Karpas-422 (cell line): ENCODE results near the gene TAS1R3. TPM values are rescaled to one million over a fixed set of nuclear protein-coding genes. Genes with fewer than 3 reads are reported as not detected.

ENCODE experiments used
- DNase-seq: peaks from one replicate; pipeline ENCODE4 v3.0.0-alpha.2; 2015
- H2AFZ ChIP-seq: fragments of 200-600 bp; sonication (generic); 2 replicates; pipeline ENCODE4 v1.6.1; 2014; ENCODE audit warnings: antibody characterized with exemption, low read length, mixed read lengths
- H3K27ac ChIP-seq: fragments of 200-600 bp; sonication (generic); 2 replicates; pipeline ENCODE4 v1.5.1; 2014; ENCODE audit warnings: mild to moderate bottlenecking, low read length, moderate library complexity
- H3K27me3 ChIP-seq: fragments of 200-600 bp; sonication (generic); 2 replicates; pipeline ENCODE4 v1.6.1; 2014; ENCODE audit warnings: low read length, mixed read lengths
- H3K36me3 ChIP-seq: fragments of 200-600 bp; sonication (generic); 2 replicates; pipeline ENCODE4 v1.6.1; 2014; ENCODE audit warnings: low read length, mixed read lengths; ENCODE audit not compliant: insufficient read depth
- H3K4me1 ChIP-seq: fragments of 200-600 bp; sonication (generic); 2 replicates; pipeline ENCODE4 v1.6.1; 2014; ENCODE audit warnings: mild to moderate bottlenecking, low read length, mixed read lengths
- H3K4me2 ChIP-seq: fragments of 200-600 bp; sonication (generic); 2 replicates; pipeline ENCODE4 v1.6.1; 2014; ENCODE audit warnings: low read length, low read depth, mild to moderate bottlenecking; ENCODE audit not compliant: poor library complexity, severe bottlenecking
- H3K4me3 ChIP-seq: fragments of 200-600 bp; sonication (generic); 2 replicates; pipeline ENCODE4 v1.5.1; 2014; ENCODE audit warnings: mild to moderate bottlenecking, antibody characterized with exemption, low read length, mixed read lengths
- H3K79me2 ChIP-seq: fragments of 200-600 bp; sonication (generic); 2 replicates; pipeline ENCODE4 v1.6.1; 2014; ENCODE audit warnings: mild to moderate bottlenecking, low read length, mixed read lengths
- H3K9ac ChIP-seq: fragments of 200-600 bp; sonication (generic); 2 replicates; pipeline ENCODE4 v1.6.0; 2014; ENCODE audit warnings: low read length
- H3K9me2 ChIP-seq: fragments of 200-600 bp; sonication (generic), shearing (Covaris generic); replicated peaks from 2 replicates; pipeline ENCODE4 v1.6.0; 2014; ENCODE audit warnings: mild to moderate bottlenecking, low read length, moderate library complexity; ENCODE audit not compliant: insufficient read depth
- H3K9me3 ChIP-seq: fragments of 300-700, 200-600 bp; sonication (generic); 2 replicates; pipeline ENCODE4 v1.6.1; 2014; ENCODE audit warnings: low read length, mixed read lengths
- H4K20me1 ChIP-seq: fragments of 200-600 bp; sonication (generic); 2 replicates; pipeline ENCODE4 v1.6.1; 2014; ENCODE audit warnings: mild to moderate bottlenecking, antibody characterized with exemption, low read length, low read depth; ENCODE audit not compliant: insufficient read depth
- total RNA-seq: library from RNA; depleted of rRNA; stranded (reverse); fragments of >200 nt; shearing (Covaris generic); gene quantifications from 2 replicates; pipeline ENCODE4 v1.2.3, GENCODE V29; 2014; ENCODE audit warnings: low replicate concordance

TAS1R3 gene
- total RNA-seq, 1 experiment from 2014 or later = 49.2 TPM

- DNase-seq = peak; percentile 87
- peaks cover 10% of the 10 kb centered on the region; the same call in 1 of the 2 replicates for H4K20me1 ChIP-seq
- peak overlapping the region; percentile 97 for H3K27ac ChIP-seq
Observed at GRCh38 chr1:1306070-1306660, 24.9 kb upstream of the TAS1R3 start.

DNA sequence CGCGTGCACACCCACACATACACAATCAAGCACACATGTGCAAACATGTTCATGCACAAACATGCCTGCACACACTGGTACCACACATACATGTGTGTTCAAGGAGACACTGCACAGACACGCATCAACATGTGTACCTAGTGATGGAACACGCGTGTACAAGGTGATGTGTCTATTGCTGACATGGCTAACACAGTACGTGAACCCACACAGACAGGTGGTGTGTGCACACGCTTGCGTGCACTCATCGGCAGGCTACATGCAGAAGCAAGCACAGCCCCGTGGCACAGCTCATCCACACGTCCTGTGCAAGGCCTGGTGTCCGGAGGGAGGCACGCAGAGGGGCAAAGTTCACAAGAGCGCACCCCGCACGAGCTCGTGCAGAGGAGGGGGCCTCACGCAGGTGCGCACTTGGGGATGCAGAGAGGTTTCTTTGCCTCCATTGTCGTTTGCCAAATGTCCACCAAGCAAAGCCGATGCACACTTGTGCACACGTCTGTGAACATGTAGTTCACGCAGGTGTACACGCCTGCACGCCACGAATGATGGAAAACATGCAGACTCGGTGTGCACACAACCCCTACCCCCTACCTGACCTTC, 24.3 kb upstream of the TAS1R3 start:
- H3K79me2 ChIP-seq = peaks cover 46% of the 10 kb centered on the region
- DNase-seq = peak; percentile 70
- peak overlapping the region; percentile 94 for H3K4me2 ChIP-seq
- no peaks in the 10 kb centered on the region for H3K9me3 ChIP-seq
- peaks cover 16% of the 10 kb centered on the region; the same call in 1 of the 2 replicates for H4K20me1 ChIP-seq
- no peaks in the 10 kb centered on the region for H3K36me3 ChIP-seq
- no peaks in the 10 kb centered on the region for H3K27me3 ChIP-seq
- peaks cover 42% of the 10 kb centered on the region for H3K4me1 ChIP-seq
- no peaks in the 10 kb centered on the region for H3K9me2 ChIP-seq
- peak overlapping the region; percentile 85 for H3K4me3 ChIP-seq
- no peak overlapping the region for H2AFZ ChIP-seq
- peak overlapping the region; percentile 97 for H3K9ac ChIP-seq
- H3K27ac ChIP-seq = peak overlapping the region; percentile 97

More at GRCh38 chr1:1306070-1306660, 24.9 kb upstream of the TAS1R3 start:
- Histone ChIP-seq H2AFZ (no peak overlapping the region), H3K4me2 (peak overlapping the region; percentile 94), H3K9ac (peak overlapping the region; percentile 97), H3K36me3 (no peaks in the 10 kb centered on the region), H3K9me2 (no peaks in the 10 kb centered on the region), H3K79me2 (peaks cover 46% of the 10 kb centered on the region), H3K27me3 (no peaks in the 10 kb centered on the region), H3K4me3 (peak overlapping the region; percentile 85), H3K4me1 (peaks cover 42% of the 10 kb centered on the region), H3K9me3 (no peaks in the 10 kb centered on the region)

GRCh38 chr1:1307261-1307922, 23.7 kb upstream of the TAS1R3 start:
- Histone ChIP-seq H3K4me1 (peaks cover 42% of the 10 kb centered on the region), H3K36me3 (no peaks in the 10 kb centered on the region), H3K79me2 (peaks cover 46% of the 10 kb centered on the region), H3K9ac (peak overlapping the region; percentile 97), H2AFZ (no peak overlapping the region), H3K4me3 (peak overlapping the region; percentile 85), H3K9me2 (no peaks in the 10 kb centered on the region), H3K27ac (peak overlapping the region; percentile 97), H3K27me3 (no peaks in the 10 kb centered on the region), H3K4me2 (peak overlapping the region; percentile 94), H3K9me3 (no peaks in the 10 kb centered on the region), H4K20me1 (peaks cover 16% of the 10 kb centered on the region; the same call in 1 of the 2 replicates)
- DNase-seq = peak; percentile 60

DNA sequence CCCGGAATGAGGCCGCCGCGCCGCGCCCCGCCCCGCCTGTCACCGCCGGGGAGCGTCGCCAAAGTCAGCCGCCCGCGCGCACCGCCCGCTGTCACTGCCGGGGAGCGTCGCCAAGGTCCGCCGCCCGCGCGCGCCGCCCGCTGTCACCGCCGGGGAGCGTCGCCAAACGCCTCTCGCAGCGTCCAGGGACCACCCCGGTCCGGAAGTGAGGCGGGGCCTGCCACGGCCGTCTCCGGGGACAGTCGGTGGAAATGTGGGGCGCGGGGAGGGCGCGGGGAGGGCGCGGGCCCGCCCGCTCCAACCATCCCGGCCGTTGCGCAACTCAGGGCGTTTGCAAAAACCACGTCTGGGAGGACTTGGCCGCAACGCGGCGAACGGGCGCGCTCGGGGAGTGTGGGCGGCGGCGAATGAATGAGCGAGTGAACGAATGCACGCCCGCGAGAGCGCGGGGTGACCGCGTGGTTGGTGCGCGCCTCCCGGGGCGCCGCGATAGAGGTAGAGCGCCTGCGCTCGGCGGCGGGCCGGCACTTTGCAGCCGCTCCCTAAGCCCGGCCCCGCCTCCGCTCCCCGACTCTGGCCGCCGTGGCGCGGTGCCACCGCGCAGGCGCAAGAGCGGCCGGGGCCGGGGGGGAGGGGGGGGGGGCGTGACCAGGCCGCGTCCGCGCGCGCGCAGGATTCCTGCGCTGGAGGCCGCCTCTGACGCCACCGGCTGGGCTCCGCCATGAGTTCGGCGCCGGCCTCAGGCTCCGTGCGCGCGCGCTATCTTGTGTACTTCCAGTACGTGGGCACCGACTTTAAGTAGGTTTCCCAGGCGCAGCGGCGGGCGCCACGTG, 22.9 kb upstream of the TAS1R3 start, which contains the start of the genes ACAP3 and PUSL1:
Gene ACAP3 (minus strand): TSS at position 8 of the 833 bp plus-strand sequence. CDS start 115 bp downstream, outside the sequence.
Gene PUSL1 (plus strand): TSS at position 675 of the 833 bp plus-strand sequence. CDS start 47 bp downstream, at position 722.
- no peaks in the 10 kb centered on the region for H3K27me3 ChIP-seq
- peaks cover 42% of the 10 kb centered on the region for H3K4me1 ChIP-seq
- no peaks in the 10 kb centered on the region for H3K9me2 ChIP-seq
- peak; percentile 98 for DNase-seq
- no peaks in the 10 kb centered on the region for H3K9me3 ChIP-seq
- H3K9ac ChIP-seq = peak within 1 kb of the TSS; percentile 97
- H2AFZ ChIP-seq = peak within 1 kb of the TSS; percentile 87; the same call in 1 of the 2 replicates
- no peaks in the 10 kb centered on the region for H3K36me3 ChIP-seq
- H3K4me3 ChIP-seq = peak within 1 kb of the TSS; percentile 85
- peak within 1 kb of the TSS; percentile 94 for H3K4me2 ChIP-seq
- H4K20me1 ChIP-seq = peaks cover 16% of the 10 kb centered on the region; the same call in 1 of the 2 replicates
- H3K79me2 ChIP-seq = peaks cover 43% of the 10 kb centered on the region
- H3K27ac ChIP-seq = peak within 1 kb of the TSS; percentile 97

DNA sequence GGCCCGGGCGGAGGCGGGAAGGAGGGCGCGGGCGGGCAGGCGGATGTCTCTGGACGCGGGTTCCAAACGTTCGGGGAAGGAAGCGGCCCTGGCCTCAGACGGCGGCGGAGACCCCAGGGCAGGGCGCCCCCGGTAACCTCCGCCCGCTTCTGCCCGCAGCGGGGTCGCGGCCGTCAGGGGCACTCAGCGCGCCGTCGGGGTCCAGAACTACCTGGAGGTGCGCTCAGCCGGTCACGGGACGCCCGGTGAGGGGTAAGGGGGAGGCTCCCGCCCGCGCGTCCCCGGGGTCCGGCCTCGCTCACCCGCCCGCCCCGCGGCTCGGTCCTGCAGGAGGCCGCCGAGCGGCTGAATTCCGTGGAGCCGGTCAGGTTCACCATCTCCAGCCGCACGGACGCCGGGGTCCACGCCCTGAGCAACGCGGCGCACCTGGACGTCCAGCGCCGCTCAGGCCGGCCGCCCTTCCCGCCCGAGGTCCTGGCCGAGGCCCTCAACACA, 22.3 kb upstream of the TAS1R3 start:
- peak overlapping the region; percentile 78 for H3K4me3 ChIP-seq
- 0 out of 2 replicates have a peak, but pooled peaks cover 4% of the 10 kb centered on the region for H3K36me3 ChIP-seq
- H3K4me1 ChIP-seq = peaks cover 42% of the 10 kb centered on the region
- peaks cover 16% of the 10 kb centered on the region; the same call in 1 of the 2 replicates for H4K20me1 ChIP-seq
- peak overlapping the region; percentile 73 for H3K4me2 ChIP-seq
- no peaks in the 10 kb centered on the region for H3K9me2 ChIP-seq
- no peaks in the 10 kb centered on the region for H3K9me3 ChIP-seq
- H3K9ac ChIP-seq = peak overlapping the region; percentile 85
- peak overlapping the region; percentile 77 for H3K27ac ChIP-seq
- no peak for DNase-seq
- peaks cover 38% of the 10 kb centered on the region for H3K79me2 ChIP-seq
- no peaks in the 10 kb centered on the region for H3K27me3 ChIP-seq
- H2AFZ ChIP-seq = no peak overlapping the region; the same call in 1 of the 2 replicates

- H3K9ac ChIP-seq = peak overlapping the region; percentile 85
- no peak overlapping the region for H2AFZ ChIP-seq
- H3K9me2 ChIP-seq = no peaks in the 10 kb centered on the region
- H3K79me2 ChIP-seq = peaks cover 32% of the 10 kb centered on the region
- H3K4me3 ChIP-seq = peak overlapping the region; percentile 78
- H3K4me2 ChIP-seq = peak overlapping the region; percentile 73
- DNase-seq = peak; percentile 74
- H3K27ac ChIP-seq = peak overlapping the region; percentile 77
- H3K27me3 ChIP-seq = no peaks in the 10 kb centered on the region
- H3K36me3 ChIP-seq = peaks cover 6% of the 10 kb centered on the region; the same call in 1 of the 2 replicates
- H3K9me3 ChIP-seq = no peaks in the 10 kb centered on the region
- peaks cover 16% of the 10 kb centered on the region; the same call in 1 of the 2 replicates for H4K20me1 ChIP-seq
- peaks cover 35% of the 10 kb centered on the region for H3K4me1 ChIP-seq
Observed at GRCh38 chr1:1309251-1310108, 21.6 kb upstream of the TAS1R3 start.

- H3K9ac ChIP-seq = peak overlapping the region; percentile 85
- H2AFZ ChIP-seq = no peak overlapping the region
- H3K9me3 ChIP-seq = no peaks in the 10 kb centered on the region
- no peaks in the 10 kb centered on the region for H3K9me2 ChIP-seq
- peaks cover 16% of the 10 kb centered on the region; the same call in 1 of the 2 replicates for H4K20me1 ChIP-seq
- peaks cover 31% of the 10 kb centered on the region for H3K79me2 ChIP-seq
- H3K4me2 ChIP-seq = peak overlapping the region; percentile 73
- H3K27ac ChIP-seq = peak overlapping the region; percentile 48
- no peaks in the 10 kb centered on the region for H3K27me3 ChIP-seq
- peak overlapping the region; percentile 78 for H3K4me3 ChIP-seq
- DNase-seq = no peak
- H3K36me3 ChIP-seq = peaks cover 11% of the 10 kb centered on the region
- H3K4me1 ChIP-seq = peaks cover 31% of the 10 kb centered on the region
Observed at GRCh38 chr1:1310109-1310385, 21.0 kb upstream of the TAS1R3 start.
